Stimulated activated CD4-positive, alpha-beta T cell treated with anti-CD3 and anti-CD28 coated beads, Interleukin-15, amount 100 ng/mL, for 48 hours (primary cell): ENCODE results near the gene SH3RF1.
"Not testable (repeated sequence)": the region's sequence is repeated elsewhere in the genome, so short reads cannot be mapped to it uniquely, and the experiment has no call there.

Source experiments
- DNase-seq, 2 donors: peaks; one replicate each; pipeline ENCODE4 v3.0.0-alpha.2; 2020; ENCODE audit warnings: low read depth in 2 of 2

The SH3RF1 gene

GRCh38 chr4:169225812-169226211 lies 44.9 kb downstream of the SH3RF1 start:
- DNase-seq: no peak

- DNase-seq: no peak
These were observed 45.6 kb downstream of the SH3RF1 start for GRCh38 chr4:169225058-169225751.

GRCh38 chr4:169222761-169223160 lies 48.0 kb downstream of the SH3RF1 start:
- no peak for DNase-seq

- no peak for DNase-seq
These were observed 49.1 kb downstream of the SH3RF1 start for GRCh38 chr4:169221662-169222061.

- DNase-seq: no peak
These were observed 49.8 kb downstream of the SH3RF1 start for GRCh38 chr4:169220854-169221411.

GRCh38 chr4:169220447-169220846 lies 50.3 kb downstream of the SH3RF1 start:
- DNase-seq: no peak

- no peak for DNase-seq
These were observed 51.3 kb downstream of the SH3RF1 start for GRCh38 chr4:169219440-169219839.

- DNase-seq: no peak
These were observed 55.1 kb downstream of the SH3RF1 start for GRCh38 chr4:169215656-169216055.

- DNase-seq: no peak
These were observed 57.8 kb downstream of the SH3RF1 start for GRCh38 chr4:169212981-169213380.

- no peak for DNase-seq
These were observed 60.1 kb downstream of the SH3RF1 start for GRCh38 chr4:169210504-169211118.

- no peak for DNase-seq
These were observed 61.3 kb downstream of the SH3RF1 start for GRCh38 chr4:169209388-169209883.

GRCh38 chr4:169208516-169208915 lies 62.2 kb downstream of the SH3RF1 start:
- no peak for DNase-seq

GRCh38 chr4:169208090-169208455 lies 62.7 kb downstream of the SH3RF1 start:
- no peak for DNase-seq

- no peak for DNase-seq
These were observed 63.2 kb downstream of the SH3RF1 start for GRCh38 chr4:169207436-169208089.

- no peak for DNase-seq
These were observed 65.0 kb downstream of the SH3RF1 start for GRCh38 chr4:169205744-169206080.

GRCh38 chr4:169205075-169205743 lies 65.5 kb downstream of the SH3RF1 start:
- no peak for DNase-seq

- no peak for DNase-seq
These were observed 66.9 kb downstream of the SH3RF1 start for GRCh38 chr4:169203891-169204290.

- not testable (repeated sequence) for DNase-seq
These were observed 67.5 kb downstream of the SH3RF1 start for GRCh38 chr4:169203278-169203677.

- DNase-seq: no peak
These were observed 67.9 kb downstream of the SH3RF1 start for GRCh38 chr4:169202878-169203277.

GRCh38 chr4:169202145-169202699 lies 68.5 kb downstream of the SH3RF1 start:
- DNase-seq: no peak

- no peak for DNase-seq
These were observed 69.3 kb downstream of the SH3RF1 start for GRCh38 chr4:169201222-169202144.
